Ishikawa (cell line): Measurements from ENCODE around the gene SS18.

Experiments used
- CEBPB ChIP-seq: IDR thresholded peaks from 2 replicates; pipeline ENCODE4 v1.6.1; 2012
- CREB1 ChIP-seq: IDR thresholded peaks from 2 replicates; pipeline ENCODE4 v1.6.1; 2012; ENCODE audit warnings: low read depth
- EP300 ChIP-seq: IDR thresholded peaks from 2 replicates; pipeline ENCODE4 v1.6.1; 2012; ENCODE audit warnings: borderline replicate concordance
- FOXM1 ChIP-seq: IDR thresholded peaks from 2 replicates; pipeline ENCODE4 v1.6.1; 2012; ENCODE audit warnings: low read depth, borderline replicate concordance
- MAX ChIP-seq: IDR thresholded peaks from 2 replicates; pipeline ENCODE4 v1.6.1; 2012
- REST ChIP-seq: IDR thresholded peaks from 2 replicates; pipeline ENCODE4 v1.6.1; 2012; ENCODE audit warnings: low read depth, mild to moderate bottlenecking
- TCF12 ChIP-seq: IDR thresholded peaks from 2 replicates; pipeline ENCODE4 v1.6.1; 2012; ENCODE audit warnings: low read depth
- TEAD4 ChIP-seq: IDR thresholded peaks from 2 replicates; pipeline ENCODE4 v1.6.1; 2012
- ZBTB7A ChIP-seq: IDR thresholded peaks from 2 replicates; pipeline ENCODE4 v1.6.1; 2012; ENCODE audit warnings: low read depth

- TF ChIP-seq TCF12 (no peak), EP300 (no peak), MAX (no peak), CEBPB (no peak), ZBTB7A (no peak; the same call in 1 of the 2 replicates), REST (no peak), CREB1 (no peak), TEAD4 (no peak), FOXM1 (no peak)
Observed at GRCh38 chr18:26089293-26090129, 902 bp downstream of the SS18 start.
